DMS 273 treated with DMSO at 0.1 percent for 48 hours (cell line): Measurements from ENCODE around the gene ZNF316.

Experiments used
- DNase-seq: peaks from one replicate; lab custom pipeline; 2025; lab: John Stamatoyannopoulos, UW

ZNF316 gene

DNA sequence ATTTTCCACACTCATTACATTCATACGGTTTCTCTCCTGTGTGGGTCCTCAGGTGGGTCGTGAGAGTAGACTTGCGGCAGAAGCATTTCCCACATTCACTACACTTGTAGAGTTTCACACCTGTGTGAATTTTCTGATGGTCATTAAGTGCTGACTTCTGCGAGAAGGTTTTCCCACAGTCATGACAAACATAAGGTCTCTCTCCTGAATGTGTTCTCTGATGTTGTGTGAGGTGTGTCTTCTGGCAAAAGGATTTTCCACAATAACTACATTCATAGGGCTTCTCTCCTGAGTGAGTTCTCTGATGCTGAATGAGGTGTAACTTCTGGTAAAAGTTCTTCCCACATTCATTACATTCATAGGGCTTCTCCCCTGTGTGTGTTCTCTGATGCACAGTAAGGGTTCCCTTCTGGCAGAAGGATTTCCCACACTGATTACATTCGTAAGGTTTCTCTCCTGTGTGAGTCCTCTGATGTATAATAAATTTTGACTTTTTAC lies 54.5 kb downstream of the ZNF316 start:
- DNase-seq, result no peak

DNA sequence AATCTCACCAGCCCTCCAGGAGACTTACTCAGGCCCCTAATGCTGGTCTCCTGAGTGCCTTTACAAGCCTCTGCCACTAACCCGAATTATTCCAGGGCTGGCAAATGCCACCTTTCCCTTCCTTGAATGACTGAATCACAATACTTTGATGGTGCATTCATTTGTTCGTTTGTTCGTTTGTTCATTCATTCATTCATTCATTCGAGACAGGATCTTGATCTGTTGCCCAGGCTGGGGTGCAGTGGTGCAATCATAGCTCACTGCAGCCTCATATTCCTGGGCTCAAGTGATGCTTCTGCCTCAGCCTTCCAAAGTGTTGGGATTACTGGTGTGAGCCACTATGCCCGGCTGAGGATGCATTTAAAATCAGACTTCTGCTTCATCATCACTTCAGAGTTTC lies 63.7 kb downstream of the ZNF316 start:
- DNase-seq, result no peak

DNA sequence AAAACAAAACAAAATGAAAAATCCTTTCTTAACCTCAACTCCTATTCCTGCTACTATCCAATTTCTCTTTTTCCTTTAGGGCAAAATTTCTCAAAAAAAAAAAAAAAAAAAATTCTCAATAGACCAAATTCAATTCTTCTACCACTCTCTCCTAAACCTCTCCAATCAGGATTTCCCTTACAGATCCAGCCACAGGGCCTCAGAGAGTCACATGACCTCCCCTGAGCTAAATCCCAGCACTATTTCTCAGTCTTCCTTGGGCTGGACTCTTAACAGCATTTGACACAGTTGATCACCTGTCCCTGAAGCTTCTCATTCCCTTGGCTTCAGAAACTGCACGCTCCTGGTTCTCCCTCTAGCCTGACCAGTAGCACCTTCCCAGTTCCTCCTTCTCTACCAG lies 64.7 kb downstream of the ZNF316 start:
- no peak for DNase-seq
